ENCODE measurements around the gene TMTC3.

GRCh38 chr12:88207921-88208620, 66.0 kb downstream of the TMTC3 start:
- no peak for TF ChIP-seq FOXP2 (optimal IDR thresholded peaks at IDR 0.05; ENCODE audit: control extremely low read depth, extremely low read length, insufficient read depth)
- TF ChIP-seq POLR2AphosphoS5 (IDR thresholded peaks at IDR 0.05; ENCODE audit: borderline replicate concordance, low read depth, low read length): no peak
- TF ChIP-seq EZH2 (IDR thresholded peaks at IDR 0.05): no peak

Data from SK-N-MC (cell line).